GM12891 (cell line): ENCODE data around the gene TSPAN2.

Source experiments
- POLR2A ChIP-seq: IDR thresholded peaks from 2 replicates; pipeline ENCODE4 v1.6.1; 2011; ENCODE audit warnings: low read depth, low read length, control low read depth
- POLR2AphosphoS5 ChIP-seq: IDR thresholded peaks from 2 replicates; pipeline ENCODE4 v1.6.1; 2011; ENCODE audit warnings: low read depth, low read length, control low read depth
- SPI1 ChIP-seq: IDR thresholded peaks from 2 replicates; pipeline ENCODE4 v1.6.1; 2011; ENCODE audit warnings: low read depth, low read length, control low read depth
- TAF1 ChIP-seq: IDR thresholded peaks from 2 replicates; pipeline ENCODE4 v1.6.1; 2011; ENCODE audit warnings: low read depth, low read length, control low read depth

- TF ChIP-seq POLR2A (no peak), POLR2AphosphoS5 (no peak), SPI1 (no peak), TAF1 (no peak)
These were observed 75.5 kb downstream of the TSPAN2 start for GRCh38 chr1:115013792-115014191.
